Measurements from ENCODE around the gene DNAJC22.

- TF ChIP-seq CTCF (IDR thresholded peaks at IDR 0.05) (no peak), POLR2A (IDR thresholded peaks at IDR 0.05) (no peak)
These were observed 19.5 kb downstream of the DNAJC22 start for GRCh38 chr12:49366096-49366651.
